NCI-H82 (cell line): ENCODE measurements around the gene PTPN9.
"Not testable (repeated sequence)": the region's sequence is repeated elsewhere in the genome, so short reads cannot be mapped to it uniquely, and the experiment has no call there.

Experiments
- DNase-seq: peaks from one replicate; lab custom pipeline; 2025; lab: John Stamatoyannopoulos, UW

Gene PTPN9

DNA sequence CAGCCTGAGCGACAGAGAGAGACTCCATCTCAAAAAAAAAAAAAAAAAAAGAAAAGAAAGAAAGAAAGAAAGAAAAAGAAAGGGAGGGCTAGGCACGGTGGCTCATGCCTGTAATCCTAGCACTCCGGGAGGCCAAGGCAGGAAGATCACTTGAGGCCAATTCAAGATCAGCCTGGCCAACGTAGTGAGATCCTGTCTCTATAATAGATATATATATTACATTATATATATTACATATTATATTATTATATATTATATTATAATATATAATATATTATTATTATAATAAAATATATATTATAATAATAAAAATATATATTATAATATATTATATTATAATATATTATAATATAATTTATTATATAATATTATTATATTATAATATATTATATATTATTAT is 48.9 kb downstream of the PTPN9 start:
- no peak for DNase-seq

DNA sequence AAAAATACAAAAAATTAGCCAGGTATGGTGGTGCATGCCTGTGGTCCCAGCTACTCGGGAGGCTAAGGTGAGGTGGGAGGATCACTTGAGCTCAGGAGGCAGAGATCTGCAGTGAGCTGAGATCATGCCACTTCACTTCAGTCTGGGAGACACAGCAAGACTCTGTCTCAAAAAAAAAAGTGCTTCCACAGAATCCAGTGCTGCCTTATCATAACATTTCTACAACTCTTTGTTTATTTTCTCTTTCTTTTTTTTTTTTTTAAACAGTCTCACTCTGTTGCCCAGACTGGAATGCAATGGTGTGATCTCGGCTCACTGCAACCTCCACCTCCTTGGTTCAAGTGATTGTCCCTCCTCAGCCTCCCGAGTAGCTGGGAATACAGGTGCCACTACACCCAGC is 53.4 kb downstream of the PTPN9 start:
- not testable (repeated sequence) for DNase-seq

DNA sequence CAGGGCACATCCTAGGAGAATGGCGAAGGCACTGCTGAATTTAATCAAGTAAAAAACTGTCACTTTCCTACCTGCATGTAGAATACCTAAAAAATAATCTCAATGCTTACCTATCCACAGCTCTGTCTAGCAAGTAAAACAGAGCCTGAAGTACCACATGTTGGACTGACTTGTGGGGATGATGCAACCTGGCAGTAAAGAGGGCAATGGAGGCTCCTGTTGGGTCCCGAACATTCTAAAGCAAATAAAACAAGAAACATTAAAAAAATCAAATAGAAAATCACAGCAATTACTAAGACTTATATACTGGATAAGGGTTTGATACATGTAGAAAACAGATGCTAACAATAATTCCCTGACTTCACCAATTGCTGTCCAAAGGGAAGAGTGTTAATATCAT is 56.1 kb downstream of the PTPN9 start:
- no peak for DNase-seq

DNA sequence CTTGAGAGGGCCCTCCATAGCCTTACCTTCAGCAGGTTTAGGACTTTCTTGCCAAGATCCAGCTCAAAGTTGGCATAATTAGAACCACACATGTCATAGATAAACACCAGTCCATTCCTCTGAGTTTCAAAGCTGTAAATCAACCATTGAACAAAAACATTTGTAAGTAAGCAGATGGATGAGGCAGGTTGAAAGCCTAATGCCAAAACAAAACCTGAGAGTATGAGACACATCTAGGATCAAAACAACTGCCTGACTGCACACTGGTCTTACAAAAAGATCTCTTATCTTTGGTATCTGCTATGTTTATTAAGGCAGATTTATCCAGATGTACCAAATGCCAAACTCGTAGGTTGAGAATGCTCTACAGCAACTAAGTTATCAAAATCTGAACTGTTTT is 61.9 kb downstream of the PTPN9 start:
- no peak for DNase-seq

DNA sequence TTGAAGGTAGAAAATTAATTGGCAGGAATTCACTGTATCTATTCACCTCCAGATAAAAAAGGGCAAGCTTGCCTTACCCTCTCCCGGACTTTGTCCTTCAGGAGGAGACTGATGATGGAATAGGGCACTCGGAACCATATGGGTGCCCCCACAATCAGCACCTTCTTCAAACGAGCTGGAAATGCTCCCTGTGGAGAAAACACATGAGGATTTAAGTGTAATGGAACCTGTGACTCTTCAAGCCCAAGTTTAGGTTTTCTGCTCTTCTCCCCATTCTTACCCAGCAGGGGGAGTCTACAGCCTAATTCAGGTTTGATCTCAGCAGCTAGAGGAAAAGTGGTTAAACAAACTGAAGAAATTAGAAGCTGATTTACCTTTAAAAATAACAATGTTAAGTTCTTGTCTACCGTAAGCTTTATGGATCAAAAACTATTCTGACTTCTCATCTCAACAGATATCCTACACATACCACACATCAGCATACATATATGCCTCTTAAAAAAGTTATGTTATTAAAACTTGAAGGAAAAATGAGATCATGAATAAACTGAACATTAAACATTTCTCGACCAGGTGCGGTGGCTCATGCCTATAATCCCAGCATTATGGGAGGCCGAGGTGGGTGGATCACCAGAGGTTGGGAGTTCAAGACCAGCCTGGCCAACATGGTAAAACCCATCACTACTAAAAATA is 70.1 kb downstream of the PTPN9 start:
- peak; percentile 39 for DNase-seq

DNA sequence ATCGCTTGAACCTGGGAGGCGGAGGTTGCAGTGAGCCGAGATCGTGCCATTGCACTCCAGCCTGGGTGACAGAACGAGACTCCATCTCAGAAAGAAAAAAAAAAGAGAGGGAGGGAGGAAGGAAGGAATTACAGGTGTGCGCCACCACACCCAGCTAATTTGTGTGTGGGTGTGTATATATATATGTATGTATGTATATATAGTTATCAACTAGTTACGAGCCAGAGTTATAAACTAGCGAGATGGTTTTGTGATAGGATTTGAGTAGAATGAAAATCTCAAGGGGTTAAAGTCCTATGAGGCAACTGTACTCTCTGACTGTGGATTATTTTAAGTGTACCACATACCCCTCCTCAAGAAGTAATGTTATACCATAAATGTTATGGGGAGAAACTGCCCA is 76.8 kb downstream of the PTPN9 start:
- DNase-seq = no peak

DNA sequence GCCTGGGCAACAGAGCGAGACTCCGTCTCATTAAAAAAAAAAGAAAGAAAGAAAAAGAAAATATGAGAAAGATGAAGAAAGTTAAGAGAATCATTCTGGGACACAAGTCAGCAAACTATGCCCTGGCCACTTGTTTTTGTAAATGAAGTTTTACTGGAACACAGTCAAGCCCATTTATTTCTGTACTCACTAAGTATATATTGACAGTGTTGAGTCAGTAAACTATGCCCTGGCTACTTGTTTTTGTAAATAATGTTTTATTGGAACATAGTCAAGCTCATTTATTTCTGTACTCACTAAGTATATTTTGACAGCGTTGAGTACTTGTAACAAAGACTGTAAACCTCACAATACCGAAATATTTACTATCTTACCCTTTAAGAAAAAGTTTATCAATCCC is 85.4 kb downstream of the PTPN9 start:
- no peak for DNase-seq

DNA sequence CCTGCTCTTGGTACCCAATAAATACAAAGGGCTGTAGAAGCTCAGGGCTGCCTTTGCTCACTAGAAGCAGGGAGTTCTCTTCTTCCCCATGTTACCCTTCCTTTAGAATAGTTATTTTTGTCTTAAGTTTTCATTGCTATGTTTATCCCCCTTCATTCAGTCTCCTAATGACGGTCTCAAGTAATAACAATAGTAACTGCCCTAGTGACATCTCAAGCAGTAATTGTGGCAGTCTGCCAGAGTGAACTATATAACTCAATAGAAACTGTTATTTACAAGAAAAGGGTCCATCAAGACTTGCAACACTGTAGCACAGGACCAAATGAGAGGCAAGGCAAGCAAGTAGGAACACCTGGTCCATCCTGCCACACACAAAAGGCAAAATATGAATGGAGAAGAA is 95.2 kb downstream of the PTPN9 start:
- DNase-seq = no peak

DNA sequence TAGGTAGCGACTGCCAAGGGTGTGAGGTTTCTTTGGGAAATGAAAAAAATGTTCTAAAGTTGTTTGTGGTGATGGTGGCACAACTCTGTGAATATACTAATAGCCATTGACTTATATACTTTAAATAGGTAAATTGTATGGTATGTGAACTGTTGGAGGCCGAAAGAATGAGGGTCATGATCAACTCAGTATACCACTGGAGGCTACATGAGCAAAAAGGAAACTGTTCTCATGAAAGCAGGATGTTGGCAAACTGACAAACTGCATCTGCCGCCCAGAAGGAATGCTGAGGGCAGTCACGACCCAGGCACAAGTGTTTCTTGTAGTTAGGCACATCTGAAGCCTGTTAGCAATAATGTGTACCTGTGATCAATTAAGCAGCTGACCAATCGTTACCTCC is 95.6 kb downstream of the PTPN9 start:
- not testable (repeated sequence) for DNase-seq

DNA sequence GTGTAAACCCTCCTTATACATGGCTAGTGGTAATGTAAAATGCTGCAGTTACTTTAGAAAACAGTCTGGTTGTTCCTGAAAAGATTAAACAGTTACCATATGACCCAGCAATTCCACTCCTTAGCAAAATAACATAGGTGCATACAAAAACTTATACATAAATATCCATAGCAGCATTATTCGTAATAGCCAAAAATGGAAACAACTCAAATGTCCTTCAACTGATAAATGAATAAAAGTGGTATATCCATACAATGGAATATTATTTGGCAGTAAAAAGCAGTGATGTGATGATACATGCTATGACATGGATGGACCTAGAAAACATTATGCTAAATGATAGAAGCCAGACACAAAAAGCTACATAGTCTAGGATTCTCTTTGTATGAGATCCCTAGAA is 96.0 kb downstream of the PTPN9 start:
- DNase-seq = no peak

DNA sequence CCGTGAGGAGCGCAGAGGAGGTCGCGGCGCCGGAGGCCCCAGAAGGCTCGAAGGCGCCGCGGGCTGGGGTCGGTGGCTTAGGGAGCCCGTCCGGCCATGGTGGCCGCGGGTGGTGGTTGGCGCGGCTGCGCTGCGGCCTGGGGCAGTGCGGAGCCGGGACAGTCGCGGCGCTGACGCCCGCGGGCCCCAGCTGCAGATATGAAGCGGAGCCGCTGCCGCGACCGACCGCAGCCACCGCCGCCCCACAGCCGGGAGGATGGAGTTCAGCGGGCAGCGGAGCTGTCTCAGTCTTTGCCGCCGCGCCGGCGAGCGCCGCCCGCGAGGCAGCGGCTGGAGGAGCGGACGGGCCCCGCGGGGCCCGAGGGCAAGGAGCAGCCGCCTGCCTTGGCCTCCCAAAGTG is 98.7 kb downstream of the PTPN9 start:
- DNase-seq = not testable (repeated sequence)

DNA sequence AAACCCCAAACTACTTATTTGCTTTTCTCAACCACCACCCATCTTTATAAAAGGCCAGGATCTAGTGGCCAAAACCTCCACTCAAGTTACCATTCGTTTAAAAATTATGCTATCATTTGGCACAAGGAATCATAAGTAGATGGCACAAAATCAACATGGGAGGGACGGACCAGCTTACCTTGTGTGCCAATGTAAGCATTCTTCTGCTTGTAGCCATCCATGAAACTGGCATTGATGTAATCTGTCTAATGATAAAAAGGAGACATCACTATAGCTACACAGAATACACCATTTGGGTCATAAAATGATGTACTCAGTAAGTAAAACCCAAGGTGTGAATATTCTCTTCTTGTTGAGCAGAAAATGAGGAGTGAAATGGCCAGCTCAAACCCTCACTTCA is 99.4 kb downstream of the PTPN9 start:
- no peak for DNase-seq

DNA sequence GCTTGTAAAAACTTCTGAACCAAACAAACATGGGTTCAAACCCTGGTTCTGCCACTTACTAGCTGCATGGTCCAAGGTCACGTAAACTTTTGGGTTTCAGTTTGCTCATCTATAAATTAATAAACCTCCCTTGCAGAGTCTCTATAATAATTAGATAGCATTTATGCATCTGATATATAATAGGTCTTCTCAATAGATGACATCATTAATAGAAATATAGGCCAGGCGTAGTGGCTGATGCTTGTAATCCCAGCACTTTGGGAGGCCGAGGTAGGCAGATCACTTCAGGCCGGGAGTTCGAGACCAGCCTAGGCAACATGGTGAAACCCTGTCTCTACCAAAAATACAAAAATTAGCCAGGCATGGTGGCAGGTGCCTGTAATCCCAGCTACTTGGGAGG is 102.0 kb downstream of the PTPN9 start:
- not testable (repeated sequence) for DNase-seq

DNA sequence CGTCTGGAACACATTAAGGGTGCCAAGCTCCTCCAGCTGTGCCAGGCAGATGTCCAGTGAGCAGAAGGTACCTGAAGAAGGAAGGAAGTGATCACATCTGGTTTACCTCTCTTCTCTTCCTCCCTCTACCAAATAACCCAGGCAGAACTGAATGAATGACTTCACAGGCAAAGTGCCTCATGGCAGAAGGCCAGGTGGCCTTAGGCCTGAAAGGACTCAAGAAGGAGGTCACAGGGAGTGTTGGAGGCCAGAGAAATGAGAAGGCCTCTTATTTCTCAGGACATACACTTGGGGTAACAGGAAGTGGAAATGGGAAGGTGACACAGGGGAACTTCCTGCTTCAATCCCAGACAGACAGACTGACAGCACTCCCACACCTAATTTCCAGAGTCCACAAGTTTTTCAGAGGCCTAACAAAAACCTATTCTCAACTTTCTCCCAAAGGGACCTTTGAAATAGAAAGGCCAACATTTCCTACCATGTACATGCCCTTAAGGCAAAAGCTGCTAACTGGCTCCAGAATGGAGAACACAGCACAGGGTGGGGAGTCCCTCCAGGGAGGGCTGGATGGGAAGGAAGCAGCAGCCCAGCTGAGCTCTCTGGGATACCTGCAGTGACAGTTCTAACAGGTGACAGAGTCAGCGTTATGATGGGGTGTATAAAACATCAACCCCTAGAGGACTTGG is 110.1 kb downstream of the PTPN9 start:
- no peak for DNase-seq

DNA sequence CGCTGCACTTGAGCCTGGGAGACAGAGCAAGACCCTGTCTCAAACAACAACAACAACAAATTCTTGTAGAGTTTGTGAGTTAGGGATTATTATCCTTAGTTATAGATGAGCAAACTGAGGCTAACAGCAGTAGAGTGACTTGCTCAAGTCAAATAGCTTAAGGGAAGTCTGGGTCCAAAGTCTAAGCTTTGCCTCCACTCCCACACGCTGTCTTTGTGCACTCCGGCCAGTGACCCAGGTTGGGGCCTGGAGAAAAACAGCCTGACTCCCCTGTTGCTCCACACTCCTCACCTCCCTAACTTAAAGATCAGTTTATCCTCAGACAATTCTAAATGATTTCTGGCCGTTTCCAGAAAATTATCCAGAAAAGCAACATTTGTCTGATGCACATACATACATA is 118.5 kb downstream of the PTPN9 start:
- DNase-seq = no peak

DNA sequence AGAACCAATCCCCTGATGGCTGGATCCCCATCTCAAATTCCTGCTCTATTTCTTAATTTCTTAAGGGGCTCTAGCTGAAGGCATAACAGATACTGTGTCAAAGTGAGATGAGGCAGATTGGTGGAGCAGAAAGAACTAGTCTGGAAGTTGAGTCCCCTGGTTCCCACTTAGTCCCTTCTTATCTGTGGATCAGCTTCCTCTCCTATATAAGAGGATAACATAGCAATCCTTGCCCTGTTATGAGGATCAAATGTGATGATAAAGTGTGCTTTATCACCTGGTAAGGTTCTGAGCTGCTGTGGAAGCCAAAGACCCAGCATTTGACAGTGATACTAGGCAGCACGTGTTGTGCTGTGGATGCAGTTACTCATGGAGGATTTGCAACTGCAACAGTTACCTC is 119.5 kb downstream of the PTPN9 start:
- DNase-seq = peak; percentile 27

DNA sequence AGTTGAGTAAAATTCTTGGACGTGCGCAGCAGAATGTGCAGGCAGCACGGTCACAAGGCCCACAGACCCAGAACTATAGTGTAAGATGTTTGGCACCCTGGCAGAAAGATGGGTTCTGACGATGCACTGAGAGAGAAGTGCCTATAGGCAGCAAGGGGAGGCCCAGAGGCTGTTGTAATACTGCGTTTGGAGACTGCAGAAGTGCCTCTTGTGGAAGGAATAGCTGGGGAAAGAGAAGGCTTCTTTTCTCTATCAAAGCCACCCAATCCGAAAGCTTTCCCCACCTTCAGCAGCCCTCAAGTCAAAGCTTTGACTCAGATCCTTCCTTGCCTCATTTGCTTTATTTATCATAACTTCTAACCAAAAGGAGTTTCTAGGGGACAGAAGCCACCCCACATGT is 122.4 kb downstream of the PTPN9 start:
- no peak for DNase-seq

DNA sequence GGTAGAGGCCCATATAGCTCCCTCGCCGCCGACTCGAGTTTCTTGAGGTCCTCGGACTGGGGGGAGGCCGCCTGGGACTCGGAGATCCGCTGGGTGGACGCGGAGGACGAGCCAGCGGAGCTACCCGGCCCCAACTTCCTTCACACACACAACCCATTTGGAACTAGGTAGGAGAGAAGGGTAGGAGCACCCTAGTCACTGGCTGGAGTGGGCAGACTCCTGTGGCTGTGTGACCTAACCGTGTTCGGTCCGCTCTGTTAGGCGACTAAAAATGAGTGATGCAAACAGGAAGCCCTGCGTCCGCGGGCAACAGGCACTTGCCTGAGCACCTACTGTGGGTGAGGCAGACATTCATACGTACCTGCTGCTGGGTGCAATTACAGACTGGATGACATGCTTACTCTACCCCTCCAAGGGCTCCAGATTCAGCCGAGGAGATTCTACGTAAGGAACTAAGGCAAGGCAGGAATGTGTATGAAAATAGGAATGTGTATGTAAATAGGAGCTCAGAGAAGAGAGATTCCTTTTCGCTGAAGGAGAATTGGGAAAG is 123.1 kb downstream of the PTPN9 start:
- DNase-seq = no peak

DNA sequence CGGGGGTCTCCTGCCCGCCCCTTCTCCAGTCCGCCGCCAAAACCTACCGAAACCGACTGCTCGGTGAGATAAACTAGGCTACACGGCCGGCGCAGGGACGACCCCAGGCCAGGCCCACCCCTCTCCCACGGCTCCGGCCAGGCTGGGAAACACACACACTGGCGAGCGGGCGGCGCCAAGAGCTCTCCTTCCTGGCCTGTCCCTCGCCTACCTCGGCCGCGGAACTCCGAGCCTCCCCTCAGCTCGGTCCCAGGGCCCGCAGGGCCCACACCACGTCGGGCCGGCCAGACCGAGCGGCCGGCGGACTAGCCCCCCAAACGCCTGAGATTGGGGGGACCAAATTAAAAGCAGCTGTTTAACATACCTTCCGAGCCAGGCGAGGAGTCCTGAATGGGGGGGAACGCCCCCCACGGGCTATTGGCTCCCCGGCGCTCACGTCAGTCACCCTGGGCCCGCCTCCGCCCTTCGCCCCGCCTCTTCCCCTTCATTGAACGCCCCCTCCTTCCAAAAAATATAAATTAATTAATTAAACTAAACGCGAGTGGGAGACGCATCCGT is 123.6 kb downstream of the PTPN9 start:
- DNase-seq = peak; percentile 88

DNA sequence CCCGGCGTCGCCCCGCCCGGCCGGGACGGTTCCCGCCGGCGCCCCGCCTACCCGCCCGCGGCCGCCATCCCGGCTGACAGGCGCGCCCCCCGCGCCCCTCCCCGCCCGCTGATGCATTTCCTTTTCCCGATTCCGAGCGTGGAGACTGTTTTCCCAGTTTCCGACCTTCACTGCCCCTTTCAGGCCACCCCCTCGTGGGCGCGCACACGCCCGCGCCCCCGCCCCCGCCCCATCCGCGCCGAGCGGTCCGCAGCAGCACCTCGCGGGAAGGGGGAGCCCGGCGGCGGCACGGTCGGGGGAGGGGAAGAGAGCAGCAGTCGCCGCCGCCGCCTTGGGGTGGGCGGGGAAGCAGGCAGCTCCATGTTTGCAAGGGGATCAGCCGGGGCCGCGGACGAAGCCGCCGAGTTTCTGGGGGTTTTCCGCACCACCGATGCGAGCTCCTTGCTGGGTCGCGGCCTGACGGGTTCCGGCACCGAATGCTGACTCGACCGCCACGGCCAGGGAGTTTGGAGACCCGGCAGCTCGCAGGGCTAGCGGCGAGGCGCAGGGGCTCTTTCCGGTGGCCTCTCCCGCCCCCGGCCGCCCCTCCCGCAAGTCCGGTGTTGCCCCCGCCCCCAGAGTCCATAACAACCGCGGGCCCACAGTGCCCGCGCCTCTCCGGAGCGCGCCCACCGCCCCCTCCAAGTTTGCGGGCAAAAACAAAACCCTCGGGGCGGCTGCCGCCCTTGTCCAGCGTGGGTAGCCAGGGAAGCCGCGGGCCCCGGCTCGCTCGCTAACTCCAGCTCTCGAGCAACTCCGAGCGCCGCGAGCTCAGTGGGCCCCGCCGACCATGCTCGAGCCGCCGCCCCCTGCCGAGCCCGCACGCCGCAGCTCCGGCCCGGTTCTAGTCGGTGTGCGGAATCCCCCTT is 124.4 kb downstream of the PTPN9 start:
- DNase-seq = peak; percentile 82

DNA sequence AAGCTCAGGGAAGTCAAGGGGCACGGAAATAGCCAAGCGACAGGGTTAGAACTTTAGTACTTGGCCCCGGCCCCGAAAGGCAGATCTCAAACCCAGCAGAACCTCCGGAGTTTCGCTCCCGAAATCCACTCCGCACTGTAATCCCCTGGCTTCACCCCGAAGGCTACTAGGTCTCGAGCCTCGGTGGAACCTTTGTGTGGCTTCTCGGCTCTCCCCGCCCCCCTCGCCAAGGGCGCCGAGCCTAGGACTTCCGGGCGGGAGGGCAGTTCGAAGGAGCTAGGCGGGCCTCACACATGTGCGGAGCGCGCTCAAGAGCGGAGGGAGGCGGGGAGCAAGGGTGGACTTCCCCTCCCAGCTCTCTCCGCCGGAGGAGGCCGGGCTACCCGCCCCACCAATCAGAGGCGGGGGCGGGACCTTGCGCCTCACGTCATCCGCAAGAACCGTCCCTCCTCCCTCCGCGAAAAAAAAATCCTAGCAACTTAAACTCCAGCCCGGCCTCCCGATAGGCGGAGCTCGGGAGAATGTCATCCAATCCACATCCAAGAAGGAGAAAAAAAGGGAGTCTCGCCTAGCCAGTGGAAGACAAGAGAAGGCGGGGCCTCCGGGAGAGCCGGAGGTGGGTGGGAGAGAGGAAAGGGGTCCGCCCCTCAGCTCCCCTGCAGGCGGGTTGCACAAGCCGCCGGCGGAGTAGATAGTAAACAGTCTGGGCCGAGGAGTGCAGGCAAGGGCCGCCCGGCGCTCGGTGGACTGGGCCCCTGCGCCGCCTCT is 125.2 kb downstream of the PTPN9 start:
- DNase-seq = peak; percentile 100
